ENCODE data around the gene SLC12A2.

The SLC12A2 gene

DNA sequence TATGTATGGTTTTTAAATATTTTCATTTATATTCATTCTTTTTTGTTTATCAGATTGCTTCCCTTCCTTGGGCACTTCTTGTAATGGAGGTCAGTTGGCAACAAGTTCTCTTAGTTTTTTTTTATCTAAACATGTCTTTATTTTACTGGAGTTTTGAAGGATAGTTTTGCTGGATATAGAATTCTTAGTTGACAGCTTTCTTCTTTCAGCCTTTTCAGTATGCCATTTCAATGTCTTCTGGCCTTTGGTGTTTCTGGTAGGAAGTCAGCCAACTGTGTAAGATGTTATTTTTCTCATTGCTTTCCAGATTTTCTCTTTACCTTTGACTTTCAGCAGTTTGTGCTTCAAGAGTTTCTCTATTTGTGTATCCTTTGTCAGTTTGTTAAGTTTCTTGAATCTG is 14.2 kb downstream of the SLC12A2 start:
- DNase-seq = no peak

DNA sequence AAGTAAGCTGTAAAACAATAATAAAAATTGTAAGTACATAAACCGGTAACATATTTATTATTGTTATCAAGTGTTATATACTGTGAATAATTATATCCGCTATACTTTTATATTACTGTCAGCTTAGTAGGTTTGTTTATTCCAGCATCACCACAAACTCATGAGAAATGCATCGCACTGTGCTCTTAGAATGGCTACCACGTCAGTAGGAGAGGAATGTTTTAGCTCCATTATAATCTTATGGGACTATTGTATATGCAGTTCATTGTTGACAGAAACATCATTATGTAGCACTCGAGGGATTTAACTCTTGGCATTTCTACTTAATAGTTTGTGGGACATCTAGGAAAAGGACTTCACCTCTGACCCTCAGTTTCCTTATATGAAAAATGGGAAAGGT is 16.4 kb downstream of the SLC12A2 start:
- no peak for DNase-seq

DNA sequence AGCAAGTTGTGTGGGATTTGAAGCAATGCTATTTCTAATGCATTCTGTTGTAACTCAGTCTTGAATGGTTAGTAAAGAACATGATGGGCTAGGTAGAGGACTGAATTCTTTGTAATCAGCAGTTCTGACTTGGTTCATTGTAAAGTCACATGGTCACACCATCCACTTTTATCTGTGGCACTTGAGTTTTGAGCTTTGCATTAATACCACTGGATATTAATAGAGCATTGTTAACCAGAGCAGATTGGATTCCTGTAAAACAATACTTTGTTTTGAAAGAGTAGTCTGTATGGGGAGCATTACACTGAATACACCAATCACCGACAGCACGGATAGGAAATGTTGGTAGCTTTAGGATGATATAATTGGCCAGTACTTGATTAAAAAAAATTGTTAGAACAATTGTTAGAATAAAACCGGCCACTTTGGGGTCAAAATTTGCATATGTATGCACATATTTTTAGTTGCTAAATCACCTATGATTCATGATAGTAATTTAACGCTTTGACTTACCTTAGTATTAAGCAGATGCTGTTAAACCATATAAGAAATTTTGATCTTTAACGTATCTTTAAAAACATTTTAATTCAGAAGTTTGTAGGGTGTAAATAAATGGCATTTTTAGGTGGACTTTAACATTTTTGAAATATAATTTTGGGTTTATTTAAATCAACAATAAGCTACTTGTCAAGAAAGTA is 17.4 kb downstream of the SLC12A2 start:
- DNase-seq = no peak

GRCh38 chr5:128101676-128102075 is 18.1 kb downstream of the SLC12A2 start:
- no peak for DNase-seq

- no peak for DNase-seq
These were observed 21.6 kb downstream of the SLC12A2 start for GRCh38 chr5:128105203-128105602.

DNA sequence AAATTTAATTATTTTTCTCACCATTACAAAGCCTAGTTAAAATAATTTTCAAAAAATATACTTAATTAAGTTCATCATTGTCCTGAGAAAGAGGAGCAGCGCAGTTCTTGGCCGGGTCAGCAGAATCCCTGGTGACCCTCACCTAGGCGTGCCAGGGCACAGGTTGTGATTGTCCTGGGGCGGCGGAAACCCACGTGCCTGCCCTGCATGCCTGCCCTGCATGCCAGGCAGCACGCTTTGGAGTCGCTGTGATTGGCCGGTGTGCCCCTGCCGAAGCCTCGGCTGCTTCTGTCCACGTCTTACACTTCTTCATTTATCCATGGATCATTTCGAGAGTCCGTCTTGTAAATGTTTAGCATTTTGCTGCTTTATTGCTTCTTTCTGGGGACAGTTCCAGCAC is 25.6 kb downstream of the SLC12A2 start:
- no peak for DNase-seq

DNA sequence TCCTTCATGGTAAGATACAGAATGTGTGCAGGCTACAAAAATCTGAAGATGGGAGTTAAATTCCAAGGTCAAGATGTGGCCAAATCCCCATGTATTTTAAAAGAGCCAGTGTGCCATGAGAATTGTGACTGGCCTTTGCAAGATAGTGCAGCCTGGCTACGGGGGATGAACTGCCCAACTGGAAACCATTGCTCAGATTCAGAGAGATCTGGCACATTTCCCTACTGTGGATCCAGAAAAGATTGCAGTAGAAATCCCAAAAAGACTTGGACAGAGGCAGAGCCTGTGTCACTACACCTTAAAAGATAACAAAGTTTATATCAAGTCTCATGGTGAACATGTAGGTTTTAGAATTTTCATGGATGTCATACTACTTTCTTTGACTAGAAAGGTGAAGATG is 26.2 kb downstream of the SLC12A2 start:
- DNase-seq = no peak

- DNase-seq = no peak
These were observed 28.4 kb downstream of the SLC12A2 start for GRCh38 chr5:128111818-128112448.

DNA sequence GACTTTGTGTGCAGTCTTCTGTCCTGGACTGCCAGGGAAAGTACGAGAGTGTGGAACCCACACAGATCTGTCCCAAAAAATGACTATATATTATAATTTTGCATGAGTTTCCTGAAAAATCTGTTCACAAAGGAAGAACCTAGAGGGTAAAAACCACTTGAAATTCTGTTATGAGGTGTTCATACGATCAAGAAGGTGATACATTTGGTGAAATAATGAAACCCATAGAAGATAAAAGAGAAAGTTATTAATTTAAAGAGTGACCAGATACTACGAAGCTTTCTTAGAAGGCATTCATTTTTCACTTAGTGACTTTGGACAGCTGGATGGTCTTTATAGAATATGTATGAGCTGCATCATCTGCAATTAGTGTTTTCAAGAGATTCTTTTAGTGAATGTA is 32.9 kb downstream of the SLC12A2 start:
- DNase-seq = no peak

DNA sequence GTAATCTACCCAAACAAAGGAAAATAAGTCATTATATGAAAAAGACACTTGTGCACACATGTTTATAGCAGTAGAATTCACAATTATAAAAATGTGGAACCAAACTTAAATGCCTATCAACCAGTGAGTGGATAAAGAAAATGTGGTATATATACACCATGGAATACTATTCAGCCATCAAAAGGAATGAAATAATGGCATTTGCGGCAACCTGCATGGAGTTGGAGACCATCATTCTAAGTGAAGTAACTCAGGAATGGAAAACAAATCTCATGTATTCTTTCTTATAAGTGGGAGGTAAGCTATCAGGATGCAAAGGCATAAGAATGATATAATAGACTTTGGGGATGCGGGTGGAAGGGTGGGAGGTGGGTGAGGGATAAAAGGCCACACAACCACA is 34.6 kb downstream of the SLC12A2 start:
- no peak for DNase-seq

DNA sequence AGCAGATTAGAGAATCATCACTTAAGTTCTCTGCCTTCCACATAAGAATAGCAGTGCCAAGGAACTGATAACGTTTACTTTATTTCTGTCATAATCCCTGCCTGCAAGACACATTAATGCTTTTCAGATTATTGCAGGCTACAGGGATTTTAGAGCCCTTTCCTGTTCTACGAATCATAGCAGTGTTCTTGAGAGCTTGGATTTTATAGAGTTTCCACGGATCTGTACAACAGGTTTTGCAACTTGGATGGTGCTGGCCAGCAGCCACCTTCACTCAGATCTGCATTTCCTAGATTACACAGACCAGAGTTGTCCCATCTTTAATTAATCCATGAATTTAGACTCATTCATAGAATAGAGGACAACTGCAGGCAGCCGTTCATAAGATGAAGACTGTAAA is 38.1 kb downstream of the SLC12A2 start:
- DNase-seq = no peak

GRCh38 chr5:128123936-128124335 is 40.4 kb downstream of the SLC12A2 start:
- DNase-seq = no peak

- no peak for DNase-seq
These were observed 42.7 kb downstream of the SLC12A2 start for GRCh38 chr5:128126241-128126640.

- no peak for DNase-seq
These were observed 48.9 kb downstream of the SLC12A2 start for GRCh38 chr5:128132499-128132898.

GRCh38 chr5:128135286-128135685 is 51.7 kb downstream of the SLC12A2 start:
- DNase-seq = no peak

- DNase-seq = no peak
These were observed 60.3 kb downstream of the SLC12A2 start for GRCh38 chr5:128143911-128144310.

- DNase-seq = no peak
These were observed 60.9 kb downstream of the SLC12A2 start for GRCh38 chr5:128144491-128144890.

DNA sequence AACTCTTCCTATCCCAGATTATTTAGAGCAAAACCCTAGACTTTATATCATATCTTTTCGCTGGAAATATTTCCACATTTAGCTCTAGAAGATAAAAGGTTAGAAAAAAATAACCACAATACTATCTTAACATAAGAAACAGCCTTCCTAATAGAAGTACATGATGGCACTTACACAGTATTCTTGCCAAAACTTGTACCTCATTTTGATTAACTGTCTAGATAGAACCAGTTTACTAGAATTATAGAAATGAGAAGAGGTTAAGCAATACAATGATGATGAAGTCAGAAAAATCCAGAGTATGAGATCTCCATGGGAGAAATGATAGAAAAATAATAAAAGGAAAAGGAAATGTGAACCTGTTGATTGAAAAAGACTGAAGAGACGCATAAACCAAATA is 63.1 kb downstream of the SLC12A2 start:
- no peak for DNase-seq

DNA sequence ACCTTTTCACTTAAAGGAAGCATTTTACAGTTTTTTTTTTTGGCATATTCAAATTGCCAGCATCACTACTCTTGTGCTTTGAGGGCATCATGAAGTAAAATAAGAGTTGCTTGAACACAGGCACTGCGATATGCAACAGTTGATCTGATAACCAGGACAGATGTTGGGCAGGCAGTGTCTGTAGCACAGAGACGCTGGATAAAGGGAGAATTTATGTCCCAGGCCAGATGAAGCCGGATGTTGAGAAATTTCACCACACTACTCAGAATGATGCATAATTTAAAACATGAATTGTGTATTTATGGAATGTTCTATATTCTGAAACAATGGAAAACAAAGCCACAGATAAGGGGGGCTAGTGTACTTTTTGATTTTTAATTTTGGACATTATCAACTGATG is 71.4 kb downstream of the SLC12A2 start:
- DNase-seq = no peak

GRCh38 chr5:128155776-128156175 is 72.2 kb downstream of the SLC12A2 start:
- DNase-seq = no peak

DNA sequence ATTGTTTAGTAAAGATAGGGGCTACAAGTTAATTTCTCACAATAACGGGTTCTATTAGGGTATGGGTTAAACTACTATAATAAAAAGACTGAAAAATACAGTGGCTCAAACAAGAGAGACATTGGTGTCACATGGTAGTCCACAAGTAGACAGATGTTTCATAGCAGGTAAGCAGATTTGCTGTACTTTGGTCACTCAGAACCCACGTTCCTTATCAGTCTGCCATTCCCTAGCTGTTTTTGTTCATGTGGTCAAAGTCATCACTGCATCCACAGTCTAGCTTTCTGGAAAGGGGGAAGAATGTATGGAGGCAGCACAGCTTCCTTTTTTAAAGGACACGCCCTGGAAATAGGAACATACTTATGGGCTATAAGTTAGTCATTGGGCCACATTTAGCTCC is 73.0 kb downstream of the SLC12A2 start:
- DNase-seq = no peak

- no peak for DNase-seq
These were observed 74.8 kb downstream of the SLC12A2 start for GRCh38 chr5:128158342-128158741.

- DNase-seq = no peak
These were observed 80.4 kb downstream of the SLC12A2 start for GRCh38 chr5:128163991-128164390.

DNA sequence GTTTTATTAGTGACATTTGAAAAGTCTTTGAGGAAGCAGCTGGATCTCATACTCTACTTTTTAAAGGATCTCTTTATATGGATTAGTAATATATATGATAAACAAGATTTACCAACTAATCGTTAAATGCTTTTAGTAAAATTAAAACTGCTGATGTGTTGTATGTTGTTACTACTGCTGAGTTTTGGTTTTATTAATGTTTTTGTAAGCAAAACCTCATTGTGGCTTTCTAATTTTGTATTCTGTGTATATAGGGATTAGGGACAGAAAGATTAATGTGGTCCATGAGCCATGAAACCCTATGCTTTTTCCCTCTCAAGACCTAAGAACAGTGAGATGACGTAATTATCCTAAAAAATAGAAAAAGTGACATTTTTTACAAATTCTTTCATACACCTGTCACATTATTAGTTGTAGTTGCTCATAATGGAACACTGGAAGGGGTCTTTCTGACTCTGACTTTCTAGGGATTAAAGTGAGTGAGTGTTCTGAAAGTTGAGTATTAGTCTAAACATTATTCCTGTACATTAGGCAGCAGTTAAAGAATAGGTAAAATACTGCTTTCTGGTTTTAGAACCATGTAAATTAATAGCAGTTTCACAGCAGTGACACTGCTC is 85.9 kb downstream of the SLC12A2 start:
- no peak for DNase-seq

DNA sequence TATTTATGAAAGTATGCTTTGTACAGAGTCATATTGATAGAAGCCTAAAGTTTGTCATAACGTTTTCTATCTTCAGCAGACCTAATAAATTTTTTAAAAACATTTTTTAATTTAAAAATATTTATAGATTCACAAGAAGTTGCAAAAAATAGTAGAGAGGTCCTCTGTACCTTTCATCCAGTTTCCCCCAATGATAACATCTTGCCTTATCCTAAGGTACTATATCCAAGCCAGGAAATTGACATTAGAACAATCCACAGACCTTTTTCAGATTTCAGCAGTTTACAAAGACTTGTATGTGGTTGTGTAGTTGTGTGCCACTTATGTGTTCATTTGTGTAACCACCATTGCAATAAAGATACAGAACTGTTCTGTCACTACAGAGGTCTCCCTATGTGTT is 88.5 kb downstream of the SLC12A2 start:
- DNase-seq = no peak
